IPS-15b (cell line): ENCODE results near the gene FKBP10.
"Not testable (repeated sequence)": the region's sequence is repeated elsewhere in the genome, so short reads cannot be mapped to it uniquely, and the experiment has no call there.

ENCODE experiments used
- H3K27me3 ChIP-seq: one replicate; pipeline ENCODE4 v1.6.1; 2013; ENCODE audit warnings: low read length; ENCODE audit not compliant: control insufficient read depth, insufficient read depth
- H3K36me3 ChIP-seq: one replicate; pipeline ENCODE4 v1.6.1; 2013; ENCODE audit warnings: low read length; ENCODE audit not compliant: control insufficient read depth, insufficient read depth
- H3K4me1 ChIP-seq: one replicate; pipeline ENCODE4 v1.6.1; 2013; ENCODE audit warnings: mild to moderate bottlenecking, low read length; ENCODE audit not compliant: control insufficient read depth, insufficient read depth
- H3K4me3 ChIP-seq: one replicate; pipeline ENCODE4 v1.5.1; 2013; ENCODE audit warnings: low read depth, low read length
- H3K9ac ChIP-seq: one replicate; pipeline ENCODE4 v1.6.1; 2013; ENCODE audit warnings: low read depth, mild to moderate bottlenecking, low read length
- H3K9me3 ChIP-seq: one replicate; pipeline ENCODE4 v1.6.1; 2013; ENCODE audit warnings: mild to moderate bottlenecking, low read length; ENCODE audit not compliant: control insufficient read depth, insufficient read depth

The FKBP10 gene

GRCh38 chr17:41818024-41818423 lies 5.2 kb downstream of the FKBP10 start:
- Histone ChIP-seq H3K9me3 (no peaks in the 10 kb centered on the region), H3K27me3 (no peaks in the 10 kb centered on the region), H3K9ac (no peak overlapping the region), H3K4me1 (peaks cover 9% of the 10 kb centered on the region), H3K36me3 (peaks cover 34% of the 10 kb centered on the region), H3K4me3 (no peak overlapping the region)

- Histone ChIP-seq H3K27me3 (no peaks in the 10 kb centered on the region), H3K4me3 (no peak overlapping the region), H3K36me3 (peaks cover 41% of the 10 kb centered on the region), H3K9me3 (no peaks in the 10 kb centered on the region), H3K9ac (no peak overlapping the region), H3K4me1 (peaks cover 4% of the 10 kb centered on the region)
Observed at GRCh38 chr17:41821776-41822175, 9.0 kb downstream of the FKBP10 start.

- Histone ChIP-seq H3K27me3 (no peaks in the 10 kb centered on the region), H3K4me3 (no peak overlapping the region), H3K9ac (no peak overlapping the region), H3K9me3 (no peaks in the 10 kb centered on the region), H3K4me1 (peaks cover 4% of the 10 kb centered on the region), H3K36me3 (peaks cover 35% of the 10 kb centered on the region)
Observed at GRCh38 chr17:41822216-41823140, 9.7 kb downstream of the FKBP10 start.

GRCh38 chr17:41823141-41823524 lies 10.3 kb downstream of the FKBP10 start:
- Histone ChIP-seq H3K4me1 (peaks cover 4% of the 10 kb centered on the region), H3K9me3 (no peaks in the 10 kb centered on the region), H3K9ac (no peak overlapping the region), H3K4me3 (no peak overlapping the region), H3K36me3 (peaks cover 32% of the 10 kb centered on the region), H3K27me3 (no peaks in the 10 kb centered on the region)

- H3K9ac ChIP-seq: no peak overlapping the region
- peaks cover 4% of the 10 kb centered on the region for H3K4me1 ChIP-seq
- H3K27me3 ChIP-seq: no peaks in the 10 kb centered on the region
- no peak overlapping the region for H3K4me3 ChIP-seq
- H3K36me3 ChIP-seq: peaks cover 32% of the 10 kb centered on the region
- H3K9me3 ChIP-seq: no peaks in the 10 kb centered on the region
Observed at GRCh38 chr17:41823580-41823979, 10.8 kb downstream of the FKBP10 start.

GRCh38 chr17:41824086-41824485 lies 11.3 kb downstream of the FKBP10 start:
- H3K9me3 ChIP-seq: no peaks in the 10 kb centered on the region
- H3K27me3 ChIP-seq: no peaks in the 10 kb centered on the region
- no peak overlapping the region for H3K9ac ChIP-seq
- peaks cover 35% of the 10 kb centered on the region for H3K36me3 ChIP-seq
- H3K4me3 ChIP-seq: no peak overlapping the region
- H3K4me1 ChIP-seq: peaks cover 4% of the 10 kb centered on the region

- H3K4me1 ChIP-seq: no peaks in the 10 kb centered on the region
- no peaks in the 10 kb centered on the region for H3K27me3 ChIP-seq
- peaks cover 34% of the 10 kb centered on the region for H3K36me3 ChIP-seq
- H3K4me3 ChIP-seq: no peak overlapping the region
- no peak overlapping the region for H3K9ac ChIP-seq
- no peaks in the 10 kb centered on the region for H3K9me3 ChIP-seq
Observed at GRCh38 chr17:41825175-41825845, 12.5 kb downstream of the FKBP10 start.

- H3K9me3 ChIP-seq, H3K9ac ChIP-seq, H3K4me3 ChIP-seq, H3K4me1 ChIP-seq, H3K27me3 ChIP-seq: not testable (repeated sequence)
- H3K36me3 ChIP-seq: peaks cover 25% of the 10 kb centered on the region
Observed at GRCh38 chr17:41829961-41830360, 17.2 kb downstream of the FKBP10 start.

- Histone ChIP-seq H3K36me3 (peaks cover 7% of the 10 kb centered on the region), H3K9me3 (no peaks in the 10 kb centered on the region), H3K4me1 (no peaks in the 10 kb centered on the region), H3K9ac (peak overlapping the region; percentile 88), H3K27me3 (peaks cover 5% of the 10 kb centered on the region), H3K4me3 (peak overlapping the region; percentile 56)
Observed at GRCh38 chr17:41835214-41835799, 22.5 kb downstream of the FKBP10 start.

GRCh38 chr17:41835800-41836549 lies 23.2 kb downstream of the FKBP10 start, which contains the start of gene NT5C3B:
Gene NT5C3B (minus strand): TSS chr17:41836232. CDS start chr17:41836193, 39 bp downstream.
- Histone ChIP-seq H3K9ac (peak within 1 kb of the TSS; percentile 88), H3K4me1 (no peaks in the 10 kb centered on the region), H3K4me3 (peak within 1 kb of the TSS; percentile 56), H3K36me3 (peaks cover 2% of the 10 kb centered on the region), H3K9me3 (no peaks in the 10 kb centered on the region), H3K27me3 (peaks cover 5% of the 10 kb centered on the region)

GRCh38 chr17:41836550-41837196 lies 23.9 kb downstream of the FKBP10 start:
- peaks cover 2% of the 10 kb centered on the region for H3K36me3 ChIP-seq
- no peaks in the 10 kb centered on the region for H3K9me3 ChIP-seq
- H3K4me3 ChIP-seq: peak overlapping the region; percentile 56
- H3K4me1 ChIP-seq: no peaks in the 10 kb centered on the region
- H3K9ac ChIP-seq: no peak overlapping the region
- peaks cover 5% of the 10 kb centered on the region for H3K27me3 ChIP-seq
